H1 (cell line): ENCODE data around the gene FITM1. TPM values are rescaled to one million over a fixed set of nuclear protein-coding genes. Genes with fewer than 3 reads are reported as not detected.

Source experiments
- CTCF ChIA-PET: fragments of 300-600 bp; sonication (Branson Sonifier 250); formaldehyde crosslinking; loops from one replicate; lab custom pipeline; 2021; ENCODE audit not compliant: partially characterized antibody; lab: Charles Lee
- POLR2A ChIA-PET: fragments of 300-600 bp; sonication (Branson Sonifier 250); formaldehyde crosslinking; loops from one replicate; lab custom pipeline; 2021; ENCODE audit warnings: inconsistent platforms; ENCODE audit not compliant: partially characterized antibody; lab: Charles Lee
- DNase-seq, 2 experiments: peaks; one replicate each; pipeline versions ENCODE4 v3.0.0 to v3.0.0-alpha.2; 2010 to 2022; ENCODE audit warnings: low spot score in 2 of 2, low read depth in 1 of 2, mixed read lengths in 1 of 2
- FAIRE-seq: peaks from 2 replicates; lab custom pipeline; 2011; peaks lifted over from hg19 to GRCh38; lab: Jason Lieb, UNC
- H2AFZ ChIP-seq: 2 replicates; pipeline ENCODE4 v1.8.1; 2012; ENCODE audit warnings: low read length, inconsistent platforms
- H2AK5ac ChIP-seq: 2 replicates; pipeline ENCODE4 v1.6.1; 2013; ENCODE audit warnings: low read depth, low read length
- H2BK120ac ChIP-seq: replicated peaks from 2 replicates; pipeline ENCODE3; 2013; ENCODE audit warnings: low read depth, low read length, inconsistent platforms
- H2BK12ac ChIP-seq: 2 replicates; pipeline ENCODE4 v1.6.1; 2013; ENCODE audit warnings: low read depth, low read length
- H2BK15ac ChIP-seq: 2 replicates; pipeline ENCODE4 v1.6.1; 2013; ENCODE audit warnings: low read length
- H2BK20ac ChIP-seq: 2 replicates; pipeline ENCODE4 v1.6.1; 2013; ENCODE audit warnings: low read length
- H2BK5ac ChIP-seq: 2 replicates; pipeline ENCODE4 v1.6.1; 2013; ENCODE audit warnings: low read depth, low read length
- H3K14ac ChIP-seq: 2 replicates; pipeline ENCODE4 v1.6.1; 2013; ENCODE audit warnings: inconsistent platforms; ENCODE audit not compliant: insufficient read length
- H3K18ac ChIP-seq: 2 replicates; pipeline ENCODE4 v1.6.1; 2013; ENCODE audit warnings: low read length; ENCODE audit errors: extremely low read depth
- H3K23ac ChIP-seq: 2 replicates; pipeline ENCODE4 v1.6.1; 2013; ENCODE audit warnings: inconsistent platforms; ENCODE audit not compliant: insufficient read length
- H3K23me2 ChIP-seq: 2 replicates; pipeline ENCODE4 v1.6.1; 2013; ENCODE audit warnings: low read depth, low read length
- H3K27ac ChIP-seq: 2 replicates; pipeline ENCODE4 v1.6.1; 2011; ENCODE audit warnings: low read depth, low read length, inconsistent platforms
- H3K27me3 ChIP-seq, 4 experiments: replicated peaks in 1 of 4; 1 replicate in 1 of 4; 2 replicates in 3 of 4; pipeline versions ENCODE4 v1.6.1 to v1.8.1; 2011 to 2013; ENCODE audit warnings: low read length in 3 of 4, mild to moderate bottlenecking in 3 of 4, inconsistent platforms in 2 of 4, mixed read lengths in 2 of 4, moderate library complexity in 1 of 4; ENCODE audit not compliant: control insufficient read depth in 3 of 4, insufficient read depth in 3 of 4; ENCODE audit errors: extremely low read depth in 1 of 4
- H3K36me3 ChIP-seq, 4 experiments: 2 replicates each; pipeline versions ENCODE4 v1.6.1 to v1.8.1; 2011 to 2013; ENCODE audit warnings: mild to moderate bottlenecking in 4 of 4, low read length in 3 of 4, moderate library complexity in 2 of 4, control low read depth in 1 of 4, inconsistent platforms in 1 of 4; ENCODE audit not compliant: insufficient read depth in 4 of 4, control insufficient read depth in 2 of 4
- H3K4ac ChIP-seq: replicated peaks from 2 replicates; pipeline ENCODE3; 2013; ENCODE audit warnings: low read length, low read depth, mixed read lengths, inconsistent platforms; ENCODE audit not compliant: insufficient read length
- H3K4me1 ChIP-seq, 4 experiments: replicated peaks in 1 of 4; 1 replicate in 1 of 4; 2 replicates in 3 of 4; pipeline versions ENCODE4 v1.6.1 to v1.8.1; 2011 to 2013; ENCODE audit warnings: low read length in 3 of 4, inconsistent platforms in 2 of 4, mixed read lengths in 1 of 4; ENCODE audit not compliant: insufficient read depth in 4 of 4, control insufficient read depth in 3 of 4
- H3K4me2 ChIP-seq, 2 experiments: 2 replicates each; pipeline versions ENCODE4 v1.6.1 to v1.8.1; 2011 to 2013; ENCODE audit warnings: low read depth in 2 of 2, low read length in 2 of 2, control low read depth in 1 of 2, inconsistent platforms in 1 of 2, mild to moderate bottlenecking in 1 of 2; ENCODE audit not compliant: insufficient read depth in 1 of 2
- H3K4me3 ChIP-seq, 4 experiments: fragments of 200-600, 300-600 bp in 1 of 4; sonication (generic), shearing (Covaris generic), sonication (Bioruptor Twin) in 1 of 4; 2 replicates each; pipeline versions ENCODE4 v1.5.1 to v1.8.1; 2011 to 2016; ENCODE audit warnings: low read length in 4 of 4, low read depth in 3 of 4, control low read depth in 2 of 4, inconsistent platforms in 2 of 4, mild to moderate bottlenecking in 2 of 4, mixed read lengths in 1 of 4, moderate library complexity in 1 of 4; ENCODE audit not compliant: insufficient read depth in 2 of 4; ENCODE audit errors: extremely low read depth in 1 of 4
- H3K56ac ChIP-seq: replicated peaks from 2 replicates; pipeline ENCODE3; 2013; ENCODE audit warnings: low read depth, mild to moderate bottlenecking, mixed read lengths, low read length, inconsistent platforms; ENCODE audit not compliant: insufficient read length
- H3K79me1 ChIP-seq: 2 replicates; pipeline ENCODE4 v1.6.1; 2013; ENCODE audit warnings: low read depth, low read length, control low read depth
- H3K79me2 ChIP-seq, 2 experiments: 2 replicates each; pipeline versions ENCODE4 v1.6.1 to v1.8.1; 2012 to 2013; ENCODE audit warnings: low read length in 2 of 2, mild to moderate bottlenecking in 2 of 2, inconsistent platforms in 1 of 2; ENCODE audit not compliant: insufficient read depth in 2 of 2, control insufficient read depth in 1 of 2
- H3K9ac ChIP-seq, 4 experiments: replicated peaks in 1 of 4; 1 replicate in 1 of 4; 2 replicates in 3 of 4; pipeline versions ENCODE4 v1.6.1 to v1.8.1; 2011 to 2013; ENCODE audit warnings: low read depth in 3 of 4, low read length in 3 of 4, control low read depth in 2 of 4, mild to moderate bottlenecking in 2 of 4, moderate library complexity in 2 of 4, inconsistent platforms in 1 of 4; ENCODE audit errors: extremely low read depth in 1 of 4
- H3K9me3 ChIP-seq, 2 experiments: 2 replicates each; pipeline versions ENCODE4 v1.6.1 to v1.8.1; 2012 to 2013; ENCODE audit warnings: mild to moderate bottlenecking in 2 of 2, moderate library complexity in 2 of 2, control low read depth in 1 of 2, inconsistent platforms in 1 of 2, low read depth in 1 of 2, low read length in 1 of 2, mixed read lengths in 1 of 2; ENCODE audit not compliant: insufficient read depth in 2 of 2
- H4K20me1 ChIP-seq, 2 experiments: replicated peaks in 1 of 2; 2 replicates each; pipeline versions ENCODE3 to v1.8.1; 2011 to 2013; ENCODE audit warnings: inconsistent platforms in 2 of 2, low read length in 2 of 2, mild to moderate bottlenecking in 1 of 2; ENCODE audit not compliant: insufficient read depth in 2 of 2, control insufficient read depth in 1 of 2
- H4K5ac ChIP-seq: 2 replicates; pipeline ENCODE4 v1.6.1; 2013; ENCODE audit warnings: low read length, low read depth, mixed read lengths, inconsistent platforms; ENCODE audit not compliant: insufficient read length
- H4K8ac ChIP-seq: 2 replicates; pipeline ENCODE4 v1.8.0; 2013; ENCODE audit warnings: mild to moderate bottlenecking, moderate library complexity, low read length, inconsistent platforms; ENCODE audit not compliant: insufficient read depth; ENCODE audit errors: extremely low read depth
- H4K91ac ChIP-seq: replicated peaks from 2 replicates; pipeline ENCODE3; 2013; ENCODE audit warnings: low read length, mixed read lengths, inconsistent platforms; ENCODE audit not compliant: insufficient read length
- CTCF ChIP-seq, 3 experiments: IDR thresholded peaks; 1 replicate in 2 of 3; 2 replicates in 1 of 3; pipeline versions ENCODE4 v1.5.1 to v1.6.1; 2011; ENCODE audit warnings: low read length in 3 of 3, mild to moderate bottlenecking in 3 of 3, inconsistent platforms in 2 of 3, low read depth in 1 of 3, moderate library complexity in 1 of 3; ENCODE audit not compliant: insufficient read depth in 1 of 3; ENCODE audit errors: control extremely low read depth in 1 of 3
- EZH2 ChIP-seq: fragments of 200-600 bp; sonication (generic); IDR thresholded peaks from 2 replicates; pipeline ENCODE4 v1.7.1; 2012; ENCODE audit warnings: low read depth, mild to moderate bottlenecking, moderate library complexity, low read length, inconsistent platforms; ENCODE audit not compliant: severe bottlenecking
- FOSL1 ChIP-seq: IDR thresholded peaks from 2 replicates; pipeline ENCODE4 v1.6.1; 2011; ENCODE audit warnings: mild to moderate bottlenecking, low read depth, low read length, moderate library complexity; ENCODE audit not compliant: insufficient read depth
- KDM4A ChIP-seq: IDR thresholded peaks from one replicate; pipeline ENCODE4 v1.7.1; 2012; ENCODE audit warnings: low read depth, mild to moderate bottlenecking, moderate library complexity, low read length, inconsistent platforms; ENCODE audit not compliant: severe bottlenecking
- RNF2 ChIP-seq: fragments of 200-900, 300-1000 bp; sonication (generic); IDR thresholded peaks from 2 replicates; pipeline ENCODE4 v1.7.1; 2016; ENCODE audit warnings: borderline replicate concordance, low read depth, mild to moderate bottlenecking, antibody characterized with exemption, low read length; ENCODE audit not compliant: poor library complexity, severe bottlenecking; ENCODE audit errors: missing control alignments
- ZNF274 ChIP-seq: IDR thresholded peaks from 2 replicates; pipeline ENCODE4 v1.7.0; 2012; ENCODE audit warnings: low read length, borderline replicate concordance; ENCODE audit errors: extremely low read depth
- WGBS, 2 experiments: shearing (Covaris generic) in 1 of 2; methylation state at CpG; one replicate each; pipeline versions ENCODE4 v1.1.6 to v1.1.7; 2013 to 2015; ENCODE audit warnings: low lambda C conversion rate in 2 of 2, mixed read lengths in 2 of 2, inconsistent platforms in 1 of 2, low coverage in 1 of 2, missing lambda C conversion rate in 1 of 2; ENCODE audit not compliant: insufficient replicate concordance in 2 of 2, insufficient coverage in 1 of 2, insufficient read length in 1 of 2; ENCODE audit errors: extremely low coverage in 1 of 2, missing lambda C conversion rate in 1 of 2; 5-methylcytosine and 5-hydroxymethylcytosine counted together
- polyA plus RNA-seq, 7 experiments: library from polyadenylated mRNA; depleted of rRNA in 3 of 7; stranded (reverse) in 5 of 7; unstranded in 2 of 7; fragments of >200 nt in 5 of 7; fragments of 200-250 nt in 2 of 7; gene quantifications; 1 replicate in 5 of 7; 2 replicates in 1 of 7; 4 replicates in 1 of 7; pipeline versions ENCODE4 v1.2.1 to v1.2.3, GENCODE V29; 2011 to 2013; ENCODE audit warnings: missing spikeins in 2 of 7, mixed read lengths in 2 of 7
- total RNA-seq: library from RNA; stranded (reverse); fragmentation: NEBNext Ultra II Directional; extraction: Animal tissue kit (Norgen Biotek cat#: 25700); gene quantifications from 2 replicates; pipeline ENCODE4 v1.2.1, GENCODE V29; 2021
- TF ChIP-seq, protein P1 (sequence below): IDR thresholded peaks from 2 replicates; pipeline ENCODE4 v1.6.1; 2012; ENCODE audit warnings: inconsistent platforms

Gene FITM1
- total and polyA plus RNA-seq, 2 of the 8 experiments (the other 6 are each of a cell fraction or from before 2014, with no cell fraction given) = 0.53 to 0.76 TPM

DNA sequence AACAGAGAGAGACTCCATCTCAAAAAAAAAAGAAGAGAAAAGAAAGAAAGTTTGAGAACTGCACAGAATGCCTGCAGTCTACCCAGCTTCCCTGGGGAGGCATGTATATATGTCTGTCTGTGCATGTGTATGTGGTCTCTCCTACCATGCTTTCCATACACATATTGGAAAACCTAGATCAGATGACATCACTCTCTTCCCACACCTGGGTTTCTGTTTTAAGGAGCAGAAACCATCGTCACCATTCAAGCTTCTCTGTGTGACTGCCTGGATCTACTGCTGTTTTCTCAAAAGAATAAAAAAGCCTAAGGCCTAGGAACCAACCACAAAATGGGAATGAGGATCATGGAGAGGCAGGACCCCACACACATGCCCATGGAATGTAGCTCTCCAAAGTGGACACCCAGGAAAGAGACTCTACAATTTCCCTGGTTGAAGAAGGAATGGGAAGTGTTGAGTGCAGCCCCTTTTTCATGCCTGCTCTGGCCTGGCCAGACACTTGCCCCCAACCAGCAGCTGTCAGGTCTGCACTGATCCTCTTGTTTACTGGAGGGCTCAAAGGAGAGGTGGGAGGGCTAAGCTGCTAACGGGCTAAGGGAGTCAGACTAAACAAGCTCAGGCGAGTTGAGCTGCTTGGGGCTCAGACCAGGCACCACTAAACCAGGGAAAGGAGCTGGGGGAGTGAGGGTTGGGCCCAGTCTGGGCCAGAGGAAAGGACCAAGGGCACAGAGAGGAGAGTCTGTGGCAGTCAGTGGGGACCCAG is 44.1 kb upstream of the FITM1 start:
- Histone ChIP-seq H4K91ac (no peak overlapping the region), H3K4me1 (peaks cover 0 to 6% (median 4%) of the 10 kb centered on the region in 4 experiments; a peak in 6 of 7 replicates), H3K27me3 (peaks cover 0 to 10% (median 7%) of the 10 kb centered on the region in 4 experiments; a peak in 5 of 7 replicates), H3K27ac (no peak overlapping the region), H3K79me2 (no peaks in the 10 kb centered on the region), H3K14ac (no peak overlapping the region), H2BK20ac (no peak overlapping the region), H2BK120ac (no peak overlapping the region), H2AK5ac (no peak overlapping the region), H3K23me2 (peaks cover 4% of the 10 kb centered on the region; the same call in 1 of the 2 replicates), H3K9me3 (no peaks in the 10 kb centered on the region), H3K18ac (no peak overlapping the region), H3K4me3 (no peak overlapping the region), H4K20me1 (no peaks in the 10 kb centered on the region), H2AFZ (no peak overlapping the region), H3K4ac (no peak overlapping the region), H3K56ac (no peak overlapping the region), H2BK15ac (no peak overlapping the region), H3K4me2 (no peak overlapping the region), H4K8ac (no peak overlapping the region), H3K79me1 (no peaks in the 10 kb centered on the region), H3K36me3 (no peaks in the 10 kb centered on the region), H3K23ac (no peak overlapping the region), H3K9ac (no peak overlapping the region), H2BK12ac (no peak overlapping the region), H2BK5ac (no peak overlapping the region), H4K5ac (no peak overlapping the region)
- FAIRE-seq (no peak), DNase-seq (no peak)
- CTCF ChIA-PET = interaction anchor here (1.0 to 2.0 kb wide), 8 partner anchors 9 to 60 kb away, joined by 3 to 23 read pairs (median 4); no protein-coding TSS in a partner anchor
- WGBS, 2 experiments = 70% methylated on average over 3 of the region's 3 CpGs; no CpG with 5 or more reads in 1 of the 2 experiments
- POLR2A ChIA-PET = interaction anchor here (0.7 to 27.2 kb wide), 7 partner anchors 9 to 35 kb away, joined by 3 to 626 read pairs (median 3); partner anchors contain the start of genes CARMIL3, CPNE6 and PCK2
- no peak for TF ChIP-seq KDM4A
- TF ChIP-seq, protein P1, sequence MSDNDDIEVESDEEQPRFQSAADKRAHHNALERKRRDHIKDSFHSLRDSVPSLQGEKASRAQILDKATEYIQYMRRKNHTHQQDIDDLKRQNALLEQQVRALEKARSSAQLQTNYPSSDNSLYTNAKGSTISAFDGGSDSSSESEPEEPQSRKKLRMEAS = no peak
- no peak for TF ChIP-seq EZH2
- TF ChIP-seq FOSL1 = no peak
- no peak for TF ChIP-seq RNF2
- TF ChIP-seq ZNF274 = no peak
- no peak for TF ChIP-seq CTCF (IDR thresholded peaks at IDR 0.05; ENCODE audit: control extremely low read depth in 1 of 3, insufficient read depth in 1 of 3, low read depth in 1 of 3, low read length in 3 of 3)
